ENCODE measurements around the gene SLC22A23.

Gene SLC22A23

GRCh38 chr6:3290149-3290930 lies 166.5 kb downstream of the SLC22A23 start:
- Histone ChIP-seq H3K4me3 (ENCODE audit: low read length) (no peak overlapping the region), H3K9ac (ENCODE audit: low read length) (no peak overlapping the region), H3K4me1 (ENCODE audit: control insufficient read depth, low read depth, low read length) (no peaks in the 10 kb centered on the region), H3K36me3 (ENCODE audit: control insufficient read depth, low read depth, low read length) (peaks cover 3% of the 10 kb centered on the region), H3K27ac (ENCODE audit: low read length) (no peak overlapping the region), H3K27me3 (ENCODE audit: control insufficient read depth, insufficient read depth, low read length) (no peaks in the 10 kb centered on the region), H3K9me3 (ENCODE audit: control insufficient read depth, low read depth, low read length) (no peaks in the 10 kb centered on the region)

DNA sequence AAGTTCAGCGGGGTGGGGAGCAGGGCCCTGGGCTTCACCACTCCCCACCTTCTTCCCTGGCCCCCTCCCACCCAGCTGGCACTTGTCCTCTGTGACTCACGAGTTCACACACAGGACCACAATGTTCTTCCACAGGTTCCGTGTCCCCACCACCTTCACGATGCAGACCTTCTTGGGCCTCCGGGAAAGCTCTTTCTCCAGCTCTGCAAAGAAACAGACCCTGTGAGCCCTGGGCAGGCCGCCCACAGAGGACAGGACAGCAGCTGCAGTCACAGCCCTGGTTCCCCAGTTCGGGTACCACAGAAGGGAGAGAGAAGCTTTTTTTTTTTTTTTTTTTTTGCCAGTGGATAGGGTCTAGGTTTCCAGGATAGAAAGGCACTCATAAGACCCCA lies 167.2 kb downstream of the SLC22A23 start:
- Histone ChIP-seq H3K27me3 (ENCODE audit: control insufficient read depth, insufficient read depth, low read length) (no peaks in the 10 kb centered on the region), H3K36me3 (ENCODE audit: control insufficient read depth, low read depth, low read length) (peaks cover 3% of the 10 kb centered on the region), H3K27ac (ENCODE audit: low read length) (no peak overlapping the region), H3K4me1 (ENCODE audit: control insufficient read depth, low read depth, low read length) (no peaks in the 10 kb centered on the region), H3K9ac (ENCODE audit: low read length) (no peak overlapping the region), H3K4me3 (ENCODE audit: low read length) (no peak overlapping the region), H3K9me3 (ENCODE audit: control insufficient read depth, low read depth, low read length) (no peaks in the 10 kb centered on the region)

DNA sequence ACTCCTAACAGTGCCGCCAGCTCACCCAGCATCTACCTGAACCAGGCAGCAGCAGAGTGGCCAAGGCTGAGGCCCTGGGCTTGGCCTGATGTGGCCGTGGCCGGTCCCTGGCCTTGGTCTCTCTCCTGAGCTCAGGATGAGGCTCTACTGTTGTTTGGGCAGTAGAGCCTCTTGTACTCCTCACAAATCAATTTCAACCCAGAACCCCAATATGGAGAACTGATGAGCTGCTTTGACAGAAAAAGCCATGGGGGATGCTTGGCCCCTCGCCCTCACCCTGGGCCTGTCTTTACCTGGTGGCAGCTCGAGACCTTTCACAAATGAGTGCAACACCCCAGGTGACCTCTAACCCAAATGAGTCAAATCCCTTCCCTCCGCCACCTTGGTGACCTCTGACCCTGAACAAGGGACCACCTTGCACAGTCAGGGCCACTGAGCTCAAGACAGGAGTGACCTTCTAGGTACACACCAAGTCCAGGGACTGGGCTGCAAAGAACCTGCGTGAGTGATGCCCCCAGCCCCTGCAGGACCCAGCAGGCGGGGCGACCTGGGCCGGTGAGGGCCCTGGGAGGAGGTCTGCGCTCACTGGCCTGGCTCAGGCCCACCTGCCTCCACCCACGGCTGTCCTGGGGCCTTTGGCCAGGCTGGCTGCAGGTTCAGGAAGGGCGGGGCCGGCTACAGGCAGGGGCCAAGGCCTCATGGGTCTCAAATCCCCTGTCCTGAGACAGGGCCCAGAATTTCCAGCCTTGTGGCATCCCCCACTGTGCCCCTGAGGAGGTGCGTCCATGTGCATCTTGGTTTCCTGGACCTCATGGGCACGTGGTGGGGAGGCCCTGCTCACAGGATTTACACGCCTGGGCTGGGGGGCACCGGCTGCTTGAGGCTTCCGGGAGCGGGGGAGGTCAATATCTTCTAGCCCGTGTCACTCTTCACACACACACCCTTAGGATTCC lies 167.9 kb downstream of the SLC22A23 start:
- Histone ChIP-seq H3K27ac (ENCODE audit: low read length) (no peak overlapping the region), H3K27me3 (ENCODE audit: control insufficient read depth, insufficient read depth, low read length) (no peaks in the 10 kb centered on the region), H3K4me3 (ENCODE audit: low read length) (no peak overlapping the region), H3K4me1 (ENCODE audit: control insufficient read depth, low read depth, low read length) (no peaks in the 10 kb centered on the region), H3K36me3 (ENCODE audit: control insufficient read depth, low read depth, low read length) (peaks cover 3% of the 10 kb centered on the region), H3K9ac (ENCODE audit: low read length) (no peak overlapping the region), H3K9me3 (ENCODE audit: control insufficient read depth, low read depth, low read length) (no peaks in the 10 kb centered on the region)

DNA sequence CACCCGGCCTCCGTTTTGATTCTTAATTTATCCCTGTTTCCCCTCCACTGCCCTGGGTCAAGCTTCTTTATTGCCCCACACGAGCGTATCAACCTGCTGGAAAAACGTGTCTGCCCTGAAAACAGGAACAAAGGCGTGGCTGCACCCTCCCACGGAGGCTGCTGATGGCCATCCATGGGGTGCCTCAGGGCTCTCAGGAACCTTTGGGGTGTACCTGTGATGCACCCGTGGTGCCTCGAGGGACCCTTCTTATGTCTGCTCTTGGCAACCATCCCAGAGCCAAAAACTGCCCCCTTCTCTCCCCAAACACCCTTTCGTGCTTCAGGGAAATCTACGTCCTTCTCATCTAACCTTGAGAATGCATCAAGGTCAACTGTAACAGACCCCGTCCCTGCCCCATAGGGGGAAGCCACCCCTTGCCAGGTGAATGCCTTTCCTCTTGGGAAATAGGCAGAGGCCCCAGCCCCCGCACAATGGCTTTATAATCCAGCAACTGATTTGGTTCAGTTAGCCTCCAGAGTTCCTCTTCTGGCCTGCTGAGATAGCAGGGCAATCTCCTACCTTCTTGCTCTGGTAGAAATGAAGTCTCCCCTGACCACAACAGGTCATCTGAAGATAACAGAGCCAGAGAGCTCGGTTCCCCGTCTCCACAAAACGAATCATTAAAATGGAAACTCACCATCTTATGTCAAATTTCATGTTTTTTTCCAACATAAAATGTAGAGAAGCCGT lies 168.7 kb downstream of the SLC22A23 start:
- Histone ChIP-seq H3K9ac (ENCODE audit: low read length) (no peak overlapping the region), H3K27me3 (ENCODE audit: control insufficient read depth, insufficient read depth, low read length) (no peaks in the 10 kb centered on the region), H3K9me3 (ENCODE audit: control insufficient read depth, low read depth, low read length) (no peaks in the 10 kb centered on the region), H3K36me3 (ENCODE audit: control insufficient read depth, low read depth, low read length) (peaks cover 3% of the 10 kb centered on the region), H3K27ac (ENCODE audit: low read length) (no peak overlapping the region), H3K4me1 (ENCODE audit: control insufficient read depth, low read depth, low read length) (no peaks in the 10 kb centered on the region), H3K4me3 (ENCODE audit: low read length) (no peak overlapping the region)

- no peak overlapping the region for H3K9ac ChIP-seq (ENCODE audit: low read length)
- H3K4me1 ChIP-seq (ENCODE audit: control insufficient read depth, low read depth, low read length), result peaks cover 4% of the 10 kb centered on the region
- peaks cover 3% of the 10 kb centered on the region for H3K36me3 ChIP-seq (ENCODE audit: control insufficient read depth, low read depth, low read length)
- H3K27ac ChIP-seq (ENCODE audit: low read length), result no peak overlapping the region
- H3K9me3 ChIP-seq (ENCODE audit: control insufficient read depth, low read depth, low read length), result no peaks in the 10 kb centered on the region
- H3K4me3 ChIP-seq (ENCODE audit: low read length), result no peak overlapping the region
- no peaks in the 10 kb centered on the region for H3K27me3 ChIP-seq (ENCODE audit: control insufficient read depth, insufficient read depth, low read length)
Observed at GRCh38 chr6:3287308-3287707, 169.5 kb downstream of the SLC22A23 start.

DNA sequence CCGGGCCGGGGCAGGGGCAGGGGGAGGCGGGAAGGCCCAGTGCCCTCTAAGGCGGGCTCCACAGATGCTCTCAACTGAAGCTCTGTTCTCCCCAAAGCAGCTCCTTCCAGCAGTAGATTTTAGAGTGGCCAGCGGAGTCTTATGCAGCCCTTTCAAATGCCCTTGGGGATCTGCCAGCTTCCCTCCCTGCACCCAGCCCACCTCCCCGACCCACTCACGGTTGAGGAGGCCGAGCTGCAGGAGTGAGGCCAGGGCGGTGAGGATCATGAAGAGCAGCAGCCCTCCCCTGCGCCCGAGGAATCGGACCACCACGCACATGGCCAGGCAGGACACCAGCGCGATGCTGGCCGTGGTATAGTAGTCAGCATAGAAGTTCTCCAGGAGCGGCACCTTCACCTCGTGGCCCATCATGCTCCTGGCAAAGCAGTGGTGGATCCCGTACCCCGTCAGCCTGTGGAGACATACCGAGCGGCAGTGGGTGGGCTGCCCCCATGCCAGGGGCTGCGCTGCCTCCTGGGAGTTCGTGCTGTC lies 170.1 kb downstream of the SLC22A23 start:
- Histone ChIP-seq H3K4me3 (ENCODE audit: low read length) (no peak overlapping the region), H3K27me3 (ENCODE audit: control insufficient read depth, insufficient read depth, low read length) (no peaks in the 10 kb centered on the region), H3K27ac (ENCODE audit: low read length) (no peak overlapping the region), H3K9me3 (ENCODE audit: control insufficient read depth, low read depth, low read length) (no peaks in the 10 kb centered on the region), H3K9ac (ENCODE audit: low read length) (no peak overlapping the region), H3K4me1 (ENCODE audit: control insufficient read depth, low read depth, low read length) (peaks cover 10% of the 10 kb centered on the region), H3K36me3 (ENCODE audit: control insufficient read depth, low read depth, low read length) (peaks cover 3% of the 10 kb centered on the region)

GRCh38 chr6:3285732-3286131 lies 171.1 kb downstream of the SLC22A23 start:
- Histone ChIP-seq H3K4me1 (ENCODE audit: control insufficient read depth, low read depth, low read length) (peaks cover 12% of the 10 kb centered on the region), H3K27ac (ENCODE audit: low read length) (no peak overlapping the region), H3K4me3 (ENCODE audit: low read length) (no peak overlapping the region), H3K9ac (ENCODE audit: low read length) (no peak overlapping the region), H3K36me3 (ENCODE audit: control insufficient read depth, low read depth, low read length) (peaks cover 3% of the 10 kb centered on the region), H3K9me3 (ENCODE audit: control insufficient read depth, low read depth, low read length) (no peaks in the 10 kb centered on the region), H3K27me3 (ENCODE audit: control insufficient read depth, insufficient read depth, low read length) (no peaks in the 10 kb centered on the region)

DNA sequence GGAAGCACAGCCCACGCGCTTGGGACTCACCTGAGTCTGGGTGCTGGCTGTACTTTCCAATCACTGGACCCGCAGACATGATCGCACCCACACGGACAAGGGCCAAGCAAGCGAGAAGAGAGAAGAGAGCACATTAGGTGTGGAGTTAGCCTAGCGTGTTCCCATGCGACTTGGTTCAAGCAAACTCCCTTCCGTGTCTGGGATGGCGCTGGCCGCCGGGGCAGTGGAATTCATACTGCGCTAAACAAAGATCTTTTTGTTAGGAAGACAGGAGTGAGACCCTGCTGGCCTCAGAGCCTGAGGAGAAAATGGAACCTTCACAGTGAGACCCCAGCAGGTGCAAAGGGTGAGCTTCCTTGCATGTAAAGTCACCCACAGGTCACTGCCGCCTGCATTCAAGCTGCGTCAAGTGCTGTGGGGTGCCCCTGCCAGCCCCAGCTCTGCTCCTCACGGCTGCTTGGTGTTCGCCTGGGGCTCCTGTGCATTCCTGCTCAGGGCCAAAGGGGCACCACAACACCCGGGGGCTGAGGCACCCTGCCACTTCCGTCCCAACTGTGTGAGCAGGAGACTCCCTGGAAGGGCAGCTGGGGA lies 171.7 kb downstream of the SLC22A23 start:
- Histone ChIP-seq H3K9ac (ENCODE audit: low read length) (no peak overlapping the region), H3K4me1 (ENCODE audit: control insufficient read depth, low read depth, low read length) (peaks cover 12% of the 10 kb centered on the region), H3K9me3 (ENCODE audit: control insufficient read depth, low read depth, low read length) (no peaks in the 10 kb centered on the region), H3K4me3 (ENCODE audit: low read length) (no peak overlapping the region), H3K27ac (ENCODE audit: low read length) (no peak overlapping the region), H3K27me3 (ENCODE audit: control insufficient read depth, insufficient read depth, low read length) (no peaks in the 10 kb centered on the region), H3K36me3 (ENCODE audit: control insufficient read depth, low read depth, low read length) (no peaks in the 10 kb centered on the region)

DNA sequence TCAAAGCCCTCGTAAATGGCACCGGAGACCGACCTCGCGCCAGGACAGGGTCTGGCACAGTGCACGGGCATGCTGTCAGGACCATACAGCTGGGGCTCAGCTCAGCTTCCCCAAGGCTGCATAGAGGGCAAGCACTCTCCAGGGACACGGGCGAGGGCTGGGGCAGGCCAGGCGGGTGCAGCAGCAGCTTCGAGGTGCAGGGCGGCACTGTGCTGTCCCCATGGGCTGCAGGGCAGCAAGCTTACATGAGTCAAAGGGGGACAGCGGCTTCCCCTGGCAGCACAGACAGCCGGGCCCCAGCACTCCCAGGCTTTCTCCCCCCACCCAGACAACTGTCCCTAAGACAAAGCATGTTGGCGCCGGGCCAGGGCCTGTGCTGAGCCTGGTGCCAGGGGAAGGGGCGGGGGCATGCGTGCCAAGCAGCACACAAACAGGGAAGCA lies 172.4 kb downstream of the SLC22A23 start:
- Histone ChIP-seq H3K9ac (ENCODE audit: low read length) (no peak overlapping the region), H3K4me1 (ENCODE audit: control insufficient read depth, low read depth, low read length) (peaks cover 12% of the 10 kb centered on the region), H3K27me3 (ENCODE audit: control insufficient read depth, insufficient read depth, low read length) (no peaks in the 10 kb centered on the region), H3K36me3 (ENCODE audit: control insufficient read depth, low read depth, low read length) (no peaks in the 10 kb centered on the region), H3K27ac (ENCODE audit: low read length) (no peak overlapping the region), H3K9me3 (ENCODE audit: control insufficient read depth, low read depth, low read length) (no peaks in the 10 kb centered on the region), H3K4me3 (ENCODE audit: low read length) (no peak overlapping the region)

- Histone ChIP-seq H3K36me3 (ENCODE audit: control insufficient read depth, low read depth, low read length) (no peaks in the 10 kb centered on the region), H3K27ac (ENCODE audit: low read length) (no peak overlapping the region)
Observed at GRCh38 chr6:3283641-3284435, 173.0 kb downstream of the SLC22A23 start.

More at GRCh38 chr6:3283641-3284435, 173.0 kb downstream of the SLC22A23 start:
- Histone ChIP-seq H3K27me3 (ENCODE audit: control insufficient read depth, insufficient read depth, low read length) (no peaks in the 10 kb centered on the region), H3K9me3 (ENCODE audit: control insufficient read depth, low read depth, low read length) (no peaks in the 10 kb centered on the region), H3K9ac (ENCODE audit: low read length) (no peak overlapping the region), H3K4me3 (ENCODE audit: low read length) (no peak overlapping the region), H3K4me1 (ENCODE audit: control insufficient read depth, low read depth, low read length) (peaks cover 12% of the 10 kb centered on the region)

Measured in iPS-18a (cell line).